HepG2 (cell line): ENCODE measurements around the gene PACS1. TPM values are rescaled to one million over a fixed set of nuclear protein-coding genes. Genes with fewer than 3 reads are reported as not detected.

Experiments
- ATAC-seq: fragments of 200-7000 bp; cut with Tn5 transposase; 3 replicates; pipeline ENCODE4 v1.9.1; 2020; ENCODE audit warnings: mild to moderate bottlenecking, moderate library complexity
- BruUV-seq: library from RNA; stranded (reverse); fragments of 400-500 nt; replicated peaks from 2 replicates; lab custom pipeline; 2021; lab: Mats Ljungman, UMichigan
- CTCF ChIA-PET: fragments of 300-600 bp; formaldehyde crosslinking; extraction: SDS; loops from one replicate; lab custom pipeline; 2021; ENCODE audit warnings: low total read pairs, inconsistent platforms, low intra/inter-chr PET ratio; lab: Yijun Ruan, JAX
- POLR2A ChIA-PET: fragments of 350-600 bp; sonication (Branson Sonifier 250); formaldehyde crosslinking; loops from one replicate; lab custom pipeline; 2020; ENCODE audit warnings: antibody characterized with exemption, inconsistent platforms; lab: Yijun Ruan, JAX
- DNase-seq: peaks from one replicate; pipeline ENCODE4 v3.0.0-alpha.2; 2015; ENCODE audit warnings: low spot score
- FAIRE-seq: peaks from 3 replicates; lab custom pipeline; 2011; peaks lifted over from hg19 to GRCh38; lab: Jason Lieb, UNC
- H2AFZ ChIP-seq: one replicate; pipeline ENCODE4 v1.6.1; 2011; ENCODE audit warnings: low read length, inconsistent platforms
- H3K27ac ChIP-seq: fragments of 300-600 bp; 3 replicates; pipeline ENCODE4 v1.8.0; 2011; ENCODE audit warnings: mixed run types, mild to moderate bottlenecking, mixed read lengths, low read length, inconsistent platforms; ENCODE audit not compliant: insufficient read depth; ENCODE audit errors: extremely low read length
- H3K27me3 ChIP-seq, 2 experiments: fragments of 200-600 bp in 1 of 2; 2 replicates in 1 of 2; 3 replicates in 1 of 2; pipeline versions ENCODE4 v1.6.0 to v1.8.0; 2011; ENCODE audit warnings: low read length in 2 of 2, mild to moderate bottlenecking in 2 of 2, moderate library complexity in 2 of 2, inconsistent platforms in 1 of 2; ENCODE audit not compliant: insufficient read depth in 2 of 2, control insufficient read depth in 1 of 2
- H3K36me3 ChIP-seq, 2 experiments: fragments of 200-600 bp in 1 of 2; replicated peaks in 1 of 2; 2 replicates in 1 of 2; 3 replicates in 1 of 2; pipeline versions ENCODE4 v1.5.1 to v1.8.0; 2011; ENCODE audit warnings: low read length in 2 of 2, inconsistent platforms in 1 of 2; ENCODE audit not compliant: insufficient read depth in 2 of 2, control insufficient read depth in 1 of 2
- H3K4me1 ChIP-seq: 2 replicates; pipeline ENCODE4 v1.5.1; 2012; ENCODE audit warnings: low read length, inconsistent platforms; ENCODE audit not compliant: insufficient read depth
- H3K4me2 ChIP-seq: 2 replicates; pipeline ENCODE4 v1.6.0; 2011; ENCODE audit warnings: low read depth, low read length, inconsistent platforms
- H3K4me3 ChIP-seq, 3 experiments: fragments of 200-600 bp in 1 of 3; sonication (generic), shearing (Covaris generic) in 1 of 3; replicated peaks in 1 of 3; 2 replicates each; pipeline ENCODE4 v1.5.1; 2011 to 2016; ENCODE audit warnings: low read length in 3 of 3, inconsistent platforms in 2 of 3, low read depth in 2 of 3, mild to moderate bottlenecking in 2 of 3, control low read depth in 1 of 3, mixed read lengths in 1 of 3; ENCODE audit not compliant: insufficient read depth in 1 of 3
- H3K79me2 ChIP-seq: one replicate; pipeline ENCODE4 v1.6.1; 2011; ENCODE audit warnings: low read length, inconsistent platforms; ENCODE audit not compliant: insufficient read depth
- H3K9ac ChIP-seq: 2 replicates; pipeline ENCODE4 v1.6.0; 2011; ENCODE audit warnings: mild to moderate bottlenecking, low read depth, low read length, inconsistent platforms; ENCODE audit not compliant: insufficient read depth
- H3K9me3 ChIP-seq: 2 replicates; pipeline ENCODE4 v1.5.1; 2012; ENCODE audit warnings: mild to moderate bottlenecking, low read length
- H4K20me1 ChIP-seq: 2 replicates; pipeline ENCODE4 v1.6.0; 2011; ENCODE audit warnings: inconsistent platforms, mild to moderate bottlenecking, low read length, moderate library complexity; ENCODE audit not compliant: insufficient read depth
- CBX5 ChIP-seq: sonication (generic); formaldehyde crosslinking; IDR thresholded peaks from 2 replicates; pipeline ENCODE4 v1.4.0; 2020; ENCODE audit warnings: missing genetic modification reagents, borderline replicate concordance
- SCMH1 ChIP-seq: sonication (generic); formaldehyde crosslinking; IDR thresholded peaks from 2 replicates; pipeline ENCODE4 v1.9.0; 2021; ENCODE audit warnings: missing genetic modification reagents, mild to moderate bottlenecking, borderline replicate concordance
- ZNF142 ChIP-seq: sonication (generic); formaldehyde crosslinking; IDR thresholded peaks from 2 replicates; pipeline ENCODE4 v1.4.0; 2020; ENCODE audit warnings: missing genetic modification reagents
- ZNF329 ChIP-seq: sonication (generic); formaldehyde crosslinking; IDR thresholded peaks from 2 replicates; pipeline ENCODE4 v1.9.0; 2021; ENCODE audit warnings: low read depth, mild to moderate bottlenecking, missing genetic modification reagents
- ZNF615 ChIP-seq: sonication (generic); formaldehyde crosslinking; IDR thresholded peaks from 2 replicates; pipeline ENCODE4 v1.5.0; 2020; ENCODE audit warnings: mild to moderate bottlenecking, missing genetic modification reagents, borderline replicate concordance
- WGBS: methylation state at CpG from one replicate; pipeline ENCODE4 v1.1.6; 2017; ENCODE audit warnings: low lambda C conversion rate; 5-methylcytosine and 5-hydroxymethylcytosine counted together
- in situ Hi-C: cut with HindIII; loops from 2 replicates; pipeline ENCODE4 v1.10.0; 2017; ENCODE audit warnings: low pct_unique_long_range_greater_than_20kb; ENCODE audit not compliant: extremely low pct_ligation_motif_present
- intact Hi-C: fragments of 100-400 bp; cut with micrococcal nuclease; formaldehyde crosslinking; loops from one replicate; pipeline ENCODE4 v1.10.0; 2022; ENCODE audit not compliant: unreplicated experiment
- polyA plus RNA-seq, 8 experiments: library from polyadenylated mRNA; depleted of rRNA in 3 of 8; stranded (reverse) in 7 of 8; unstranded in 1 of 8; fragments of >200 nt; fragmentation: Illumina TruSeq in 4 of 8; extraction: Trizol in 4 of 8; gene quantifications; 2 replicates each; pipeline versions ENCODE4 v1.2.1 to v1.2.3, GENCODE V29; 2011 to 2016; ENCODE audit warnings: low read depth in 4 of 8, missing spikeins in 1 of 8, mixed read lengths in 1 of 8; ENCODE audit not compliant: insufficient read depth in 1 of 8
- total RNA-seq, 5 experiments: library from RNA; depleted of rRNA; stranded (reverse); fragments of >200 nt; fragmentation: Illumina TruSeq; extraction: Trizol; gene quantifications; 2 replicates each; pipeline ENCODE4 v1.2.3, GENCODE V29; 2016; ENCODE audit warnings: low read depth in 1 of 5
- TF ChIP-seq, protein P1 (sequence below): IDR thresholded peaks from 2 replicates; pipeline ENCODE4 v1.6.1; 2018; ENCODE audit warnings: missing genetic modification reagents, mild to moderate bottlenecking, missing compliant biosample characterization

PACS1 gene
- total and polyA plus RNA-seq, 2 of the 13 experiments (the other 11 are each of a cell fraction or from before 2014, with no cell fraction given): 7.6 to 8.6 TPM

DNA sequence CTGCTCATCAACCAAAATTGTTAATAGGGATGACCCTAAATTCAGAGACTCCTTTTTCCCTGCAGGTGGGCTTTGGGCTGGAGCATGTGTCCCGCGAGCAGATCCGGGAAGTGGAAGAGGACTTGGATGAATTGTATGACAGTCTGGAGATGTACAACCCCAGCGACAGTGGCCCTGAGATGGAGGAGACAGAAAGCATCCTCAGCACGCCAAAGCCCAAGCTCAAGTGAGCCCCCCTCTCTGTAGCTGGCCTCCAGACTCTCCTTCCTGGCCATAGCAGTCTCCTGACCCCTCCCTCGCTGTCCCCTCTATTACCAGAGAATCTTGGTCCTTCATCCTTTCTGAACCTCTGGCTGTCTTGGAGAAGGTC, 150.5 kb downstream of the PACS1 start:
- FAIRE-seq: no peak
- no TSS peak for BruUV-seq
- DNase-seq: no peak
- Histone ChIP-seq H3K79me2 (no peaks in the 10 kb centered on the region), H2AFZ (no peak overlapping the region), H3K27ac (no peak overlapping the region), H3K9ac (no peak overlapping the region), H3K27me3 (no peaks in the 10 kb centered on the region), H4K20me1 (no peaks in the 10 kb centered on the region), H3K4me3 (no peak overlapping the region), H3K9me3 (no peaks in the 10 kb centered on the region), H3K4me1 (peaks cover 5% of the 10 kb centered on the region; the same call in 1 of the 2 replicates), H3K4me2 (no peak overlapping the region), H3K36me3 (peaks cover 14 to 31% of the 10 kb centered on the region in 2 experiments)
- WGBS: 100% methylated on average over 5 of the region's 6 CpGs
- ChIA-PET CTCF (no interaction called here), POLR2A (no interaction called here)
- intact Hi-C loops: no loop called here
- TF ChIP-seq ZNF142 (CRISPR knock-in tag) (no peak), SCMH1 (CRISPR knock-in tag) (no peak), CBX5 (CRISPR knock-in tag) (no peak), ZNF329 (CRISPR knock-in tag) (no peak), ZNF615 (CRISPR knock-in tag) (no peak)
- TF ChIP-seq, protein P1, sequence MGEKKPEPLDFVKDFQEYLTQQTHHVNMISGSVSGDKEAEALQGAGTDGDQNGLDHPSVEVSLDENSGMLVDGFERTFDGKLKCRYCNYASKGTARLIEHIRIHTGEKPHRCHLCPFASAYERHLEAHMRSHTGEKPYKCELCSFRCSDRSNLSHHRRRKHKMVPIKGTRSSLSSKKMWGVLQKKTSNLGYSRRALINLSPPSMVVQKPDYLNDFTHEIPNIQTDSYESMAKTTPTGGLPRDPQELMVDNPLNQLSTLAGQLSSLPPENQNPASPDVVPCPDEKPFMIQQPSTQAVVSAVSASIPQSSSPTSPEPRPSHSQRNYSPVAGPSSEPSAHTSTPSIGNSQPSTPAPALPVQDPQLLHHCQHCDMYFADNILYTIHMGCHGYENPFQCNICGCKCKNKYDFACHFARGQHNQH (CRISPR knock-in tag): no peak
- no peak for ATAC-seq
- in situ Hi-C loops: no loop called here
